Naive thymus-derived CD8-positive, alpha-beta T cell (primary cell): ENCODE data around the gene PRODH. TPM values are rescaled to one million over a fixed set of nuclear protein-coding genes. Genes with fewer than 3 reads are reported as not detected.
"Not testable (repeated sequence)": the region's sequence is repeated elsewhere in the genome, so short reads cannot be mapped to it uniquely, and the experiment has no call there.

ENCODE experiments used
- ATAC-seq, 2 donors: fragments of 150-1000 bp; cut with Tn5 transposase in 1 of 2; sonication (Bioruptor Pico), chemical (Tn5 transposase) in 1 of 2; 1 replicate in 1 of 2; 2 replicates in 1 of 2; pipeline ENCODE4 v1.10.0; 2021; ENCODE audit warnings: mild to moderate bottlenecking in 2 of 2, moderate library complexity in 2 of 2
- POLR2A ChIA-PET: fragments of 350-600 bp; sonication (Branson Sonifier 250); formaldehyde crosslinking; loops from one replicate; lab custom pipeline; 2021; ENCODE audit warnings: antibody characterized with exemption; lab: Charles Lee
- DNase-seq, 10 donors: peaks; one replicate each; pipeline versions ENCODE4 v3.0.0 to v3.0.0-alpha.2; 2020 to 2022
- H3K27ac Mint-ChIP-seq, 10 donors: one replicate each; pipeline ENCODE4 v1.8.0; 2020 to 2022; ENCODE audit warnings: mild to moderate bottlenecking in 10 of 10, mixed read lengths in 10 of 10, moderate library complexity in 4 of 10, inconsistent platforms in 1 of 10
- H3K27me3 Mint-ChIP-seq, 5 donors: one replicate each; pipeline ENCODE4 v1.8.0; 2021 to 2022; ENCODE audit warnings: mixed read lengths in 5 of 5
- H3K36me3 Mint-ChIP-seq, 3 donors: one replicate each; pipeline ENCODE4 v1.8.0; 2020 to 2022; ENCODE audit warnings: mixed read lengths in 3 of 3, mild to moderate bottlenecking in 2 of 3, inconsistent platforms in 1 of 3
- H3K4me1 Mint-ChIP-seq, 4 donors: one replicate each; pipeline ENCODE4 v1.8.0; 2021 to 2022; ENCODE audit warnings: mixed read lengths in 4 of 4
- H3K4me3 Mint-ChIP-seq, 10 donors: one replicate each; pipeline ENCODE4 v1.8.0; 2020 to 2022; ENCODE audit warnings: mild to moderate bottlenecking in 10 of 10, mixed read lengths in 10 of 10, moderate library complexity in 6 of 10, inconsistent platforms in 1 of 10
- H3K9me3 Mint-ChIP-seq, 9 donors: one replicate each; pipeline ENCODE4 v1.8.0; 2020 to 2022; ENCODE audit warnings: mixed read lengths in 9 of 9, mild to moderate bottlenecking in 3 of 9, inconsistent platforms in 1 of 9, moderate library complexity in 1 of 9
- polyA plus RNA-seq, 3 donors: library from polyadenylated mRNA; unstranded; fragments of 300-500 nt; fragmentation: Illumina TruSeq; gene quantifications; one replicate each; pipeline ENCODE4 v1.2.3, GENCODE V29; 2021
- total RNA-seq, 8 experiments: library from RNA in 2 of 8; stranded (reverse) in 2 of 8; gene quantifications; one replicate each; pipeline ENCODE4 v1.2.3 and lab custom pipeline; 2021 to 2026

Gene PRODH
- total and polyA plus RNA-seq, 5 experiments from 2014 or later, result 0.04 to 0.74 (median 0.30) TPM; not detected in 1

- H3K9me3 Mint-ChIP-seq, result no peaks in the 10 kb centered on the region
- DNase-seq, result no peak
- H3K4me1 Mint-ChIP-seq, result no peaks in the 10 kb centered on the region
- no peaks in the 10 kb centered on the region for H3K27me3 Mint-ChIP-seq
- no peak for ATAC-seq
- no peaks in the 10 kb centered on the region for H3K36me3 Mint-ChIP-seq
- no peak overlapping the region for H3K4me3 Mint-ChIP-seq
- POLR2A ChIA-PET, result no interaction called here
- no peak overlapping the region for H3K27ac Mint-ChIP-seq
Observed at GRCh38 chr22:18931905-18932652, 4.0 kb downstream of the PRODH start.

- no peak for DNase-seq
- ATAC-seq, result no peak
- Mint-ChIP-seq H3K4me1 (no peaks in the 10 kb centered on the region), H3K27me3 (no peaks in the 10 kb centered on the region), H3K4me3 (no peak overlapping the region), H3K27ac (no peak overlapping the region), H3K36me3 (no peaks in the 10 kb centered on the region), H3K9me3 (no peaks in the 10 kb centered on the region)
- POLR2A ChIA-PET, result no interaction called here
Observed at GRCh38 chr22:18929459-18929858, 6.6 kb downstream of the PRODH start.

- DNase-seq (no peak), ATAC-seq (no peak)
- Mint-ChIP-seq H3K36me3 (no peaks in the 10 kb centered on the region), H3K9me3 (no peaks in the 10 kb centered on the region), H3K4me1 (no peaks in the 10 kb centered on the region), H3K4me3 (no peak overlapping the region), H3K27ac (no peak overlapping the region), H3K27me3 (no peaks in the 10 kb centered on the region)
- POLR2A ChIA-PET, result no interaction called here
Observed at GRCh38 chr22:18927573-18927972, 8.5 kb downstream of the PRODH start.

- no peak for ATAC-seq
- H3K9me3 Mint-ChIP-seq, result no peaks in the 10 kb centered on the region
- POLR2A ChIA-PET, result no interaction called here
- DNase-seq, result no peak
- H3K27me3 Mint-ChIP-seq, result no peaks in the 10 kb centered on the region
- H3K4me1 Mint-ChIP-seq, result no peaks in the 10 kb centered on the region
- H3K27ac Mint-ChIP-seq, result no peak overlapping the region
- H3K4me3 Mint-ChIP-seq, result no peak overlapping the region
- no peaks in the 10 kb centered on the region for H3K36me3 Mint-ChIP-seq
Observed at GRCh38 chr22:18927020-18927419, 9.1 kb downstream of the PRODH start.

GRCh38 chr22:18925368-18926064, 10.6 kb downstream of the PRODH start:
- H3K9me3 Mint-ChIP-seq, result no peaks in the 10 kb centered on the region
- no peaks in the 10 kb centered on the region for H3K36me3 Mint-ChIP-seq
- H3K4me1 Mint-ChIP-seq, result no peaks in the 10 kb centered on the region
- DNase-seq (no peak), ATAC-seq (no peak)
- POLR2A ChIA-PET, result no interaction called here
- no peak overlapping the region for H3K4me3 Mint-ChIP-seq
- no peak overlapping the region for H3K27ac Mint-ChIP-seq
- no peaks in the 10 kb centered on the region for H3K27me3 Mint-ChIP-seq

- H3K4me1 Mint-ChIP-seq, H3K27ac Mint-ChIP-seq, H3K36me3 Mint-ChIP-seq, DNase-seq, H3K4me3 Mint-ChIP-seq, POLR2A ChIA-PET, ATAC-seq, H3K27me3 Mint-ChIP-seq, H3K9me3 Mint-ChIP-seq: not testable (repeated sequence)
Observed at GRCh38 chr22:18920257-18920902, 15.7 kb downstream of the PRODH start.

GRCh38 chr22:18917818-18918217, 18.3 kb downstream of the PRODH start:
- H3K9me3 Mint-ChIP-seq, DNase-seq, POLR2A ChIA-PET, ATAC-seq, H3K4me1 Mint-ChIP-seq, H3K27ac Mint-ChIP-seq, H3K27me3 Mint-ChIP-seq, H3K4me3 Mint-ChIP-seq, H3K36me3 Mint-ChIP-seq: not testable (repeated sequence)

- H3K4me3 Mint-ChIP-seq, H3K36me3 Mint-ChIP-seq, H3K27ac Mint-ChIP-seq, H3K9me3 Mint-ChIP-seq, H3K4me1 Mint-ChIP-seq, H3K27me3 Mint-ChIP-seq, POLR2A ChIA-PET, ATAC-seq, DNase-seq: not testable (repeated sequence)
Observed at GRCh38 chr22:18915550-18915949, 20.5 kb downstream of the PRODH start.

GRCh38 chr22:18914558-18914957, 21.5 kb downstream of the PRODH start:
- DNase-seq, H3K27ac Mint-ChIP-seq, POLR2A ChIA-PET, H3K27me3 Mint-ChIP-seq, H3K4me1 Mint-ChIP-seq, H3K4me3 Mint-ChIP-seq, ATAC-seq, H3K9me3 Mint-ChIP-seq, H3K36me3 Mint-ChIP-seq: not testable (repeated sequence)

GRCh38 chr22:18912264-18912946, 23.7 kb downstream of the PRODH start:
- H3K27me3 Mint-ChIP-seq, DNase-seq, H3K27ac Mint-ChIP-seq, H3K36me3 Mint-ChIP-seq, H3K9me3 Mint-ChIP-seq, H3K4me1 Mint-ChIP-seq, ATAC-seq, H3K4me3 Mint-ChIP-seq, POLR2A ChIA-PET: not testable (repeated sequence)

GRCh38 chr22:18911535-18911934, 24.6 kb downstream of the PRODH start:
- not testable (repeated sequence) for ATAC-seq

GRCh38 chr22:18909556-18909955, 26.5 kb downstream of the PRODH start:
- H3K36me3 Mint-ChIP-seq, result no peaks in the 10 kb centered on the region
- H3K4me1 Mint-ChIP-seq, result no peaks in the 10 kb centered on the region
- ATAC-seq, result no peak
- H3K4me3 Mint-ChIP-seq, result no peak overlapping the region
- no peak for DNase-seq
- H3K27me3 Mint-ChIP-seq, result no peaks in the 10 kb centered on the region
- H3K27ac Mint-ChIP-seq, result no peak overlapping the region
- H3K9me3 Mint-ChIP-seq, result no peaks in the 10 kb centered on the region
- POLR2A ChIA-PET, result no interaction called here

More at GRCh38 chr22:18911535-18911934, 24.6 kb downstream of the PRODH start:
- H3K27me3 Mint-ChIP-seq, POLR2A ChIA-PET, H3K4me1 Mint-ChIP-seq, H3K9me3 Mint-ChIP-seq, H3K27ac Mint-ChIP-seq, H3K4me3 Mint-ChIP-seq, DNase-seq, H3K36me3 Mint-ChIP-seq: not testable (repeated sequence)

- Mint-ChIP-seq H3K4me3 (no peak overlapping the region), H3K27me3 (no peaks in the 10 kb centered on the region), H3K27ac (no peak overlapping the region), H3K9me3 (no peaks in the 10 kb centered on the region), H3K36me3 (no peaks in the 10 kb centered on the region), H3K4me1 (no peaks in the 10 kb centered on the region)
- ATAC-seq (peak in 1 of 2 donors; percentile 14), DNase-seq (no peak)
- POLR2A ChIA-PET, result no interaction called here
Observed at GRCh38 chr22:18906896-18907295, 29.2 kb downstream of the PRODH start.
